ENCODE data around the gene NDUFB1. TPM values are rescaled to one million over a fixed set of nuclear protein-coding genes. Genes with fewer than 3 reads are reported as not detected.

The NDUFB1 gene
- total RNA-seq, 1 experiment from 2014 or later, result 32.2 TPM

DNA sequence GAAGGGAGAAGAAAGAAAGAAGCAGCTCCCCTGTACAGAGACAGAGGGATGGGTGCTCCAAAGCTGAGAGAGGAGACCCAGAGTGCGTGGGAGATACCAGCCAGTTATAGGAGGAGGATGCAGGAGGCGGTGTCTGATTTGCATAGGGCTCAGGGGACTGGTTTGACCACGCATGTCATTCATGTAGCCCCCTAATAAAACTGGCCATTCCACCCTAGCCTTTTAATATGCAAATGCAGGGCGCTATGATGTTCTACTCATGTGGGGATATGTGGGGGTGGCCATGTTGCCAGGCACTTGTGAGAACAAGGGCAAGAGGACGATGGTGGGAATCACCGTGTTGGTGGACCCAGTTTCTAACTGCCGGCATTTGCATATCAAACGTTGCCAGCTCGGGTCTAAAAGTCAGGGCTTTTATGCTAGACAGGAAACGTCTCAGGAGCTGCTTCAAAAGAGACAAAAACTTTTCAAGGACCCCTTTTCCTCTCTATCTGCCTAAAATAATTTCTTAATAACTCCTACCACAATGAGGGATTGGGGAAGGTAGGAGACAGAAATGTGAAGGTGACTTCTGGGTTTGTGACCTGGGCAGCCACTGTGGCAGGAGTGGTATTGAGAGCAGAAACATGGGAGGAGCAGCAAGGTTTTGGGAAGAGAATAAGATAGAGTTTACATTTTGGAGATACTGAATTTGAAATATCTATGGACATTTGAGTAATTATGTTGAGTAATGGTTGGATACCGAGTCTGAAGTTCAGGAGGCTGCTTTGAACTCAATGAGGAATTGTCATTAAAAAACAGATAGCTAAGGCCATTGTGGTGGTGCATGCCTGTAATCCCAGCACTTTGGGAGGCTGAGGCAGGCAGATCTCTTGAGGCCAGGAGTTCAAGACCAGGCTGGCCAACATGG lies 12.9 kb downstream of the NDUFB1 start:
- H3K4me3 ChIP-seq, result no peak overlapping the region
- H3K4me1 ChIP-seq (replicated peaks; ENCODE audit: insufficient read depth), result peaks cover 4% of the 10 kb centered on the region
- TF ChIP-seq, protein P1, sequence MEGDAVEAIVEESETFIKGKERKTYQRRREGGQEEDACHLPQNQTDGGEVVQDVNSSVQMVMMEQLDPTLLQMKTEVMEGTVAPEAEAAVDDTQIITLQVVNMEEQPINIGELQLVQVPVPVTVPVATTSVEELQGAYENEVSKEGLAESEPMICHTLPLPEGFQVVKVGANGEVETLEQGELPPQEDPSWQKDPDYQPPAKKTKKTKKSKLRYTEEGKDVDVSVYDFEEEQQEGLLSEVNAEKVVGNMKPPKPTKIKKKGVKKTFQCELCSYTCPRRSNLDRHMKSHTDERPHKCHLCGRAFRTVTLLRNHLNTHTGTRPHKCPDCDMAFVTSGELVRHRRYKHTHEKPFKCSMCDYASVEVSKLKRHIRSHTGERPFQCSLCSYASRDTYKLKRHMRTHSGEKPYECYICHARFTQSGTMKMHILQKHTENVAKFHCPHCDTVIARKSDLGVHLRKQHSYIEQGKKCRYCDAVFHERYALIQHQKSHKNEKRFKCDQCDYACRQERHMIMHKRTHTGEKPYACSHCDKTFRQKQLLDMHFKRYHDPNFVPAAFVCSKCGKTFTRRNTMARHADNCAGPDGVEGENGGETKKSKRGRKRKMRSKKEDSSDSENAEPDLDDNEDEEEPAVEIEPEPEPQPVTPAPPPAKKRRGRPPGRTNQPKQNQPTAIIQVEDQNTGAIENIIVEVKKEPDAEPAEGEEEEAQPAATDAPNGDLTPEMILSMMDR (conservative IDR thresholded peaks at IDR 0.05), result no peak
- TF ChIP-seq EZH2 (IDR thresholded peaks at IDR 0.05; ENCODE audit: low read depth), result no peak
- H3K36me3 ChIP-seq (ENCODE audit: low read depth), result no peaks in the 10 kb centered on the region
- intact Hi-C loops (cut with micrococcal nuclease; ENCODE audit: unreplicated experiment), result no loop called here
- no peaks in the 10 kb centered on the region for H4K20me1 ChIP-seq (ENCODE audit: insufficient read depth)
- no peak overlapping the region for H2AFZ ChIP-seq
- no peak for DNase-seq
- POLR2A ChIA-PET (ENCODE audit: unreplicated experiment), result no interaction called here
- no peaks in the 10 kb centered on the region for H3K27me3 ChIP-seq (ENCODE audit: insufficient read depth, low read depth)
- H3K79me2 ChIP-seq (ENCODE audit: low read depth), result peaks cover 22% of the 10 kb centered on the region
- H3K27ac ChIP-seq, result no peak overlapping the region
- BruUV-seq (replicated peaks), result no TSS peak
- H3K9me3 ChIP-seq (ENCODE audit: insufficient read depth, low read depth), result no peaks in the 10 kb centered on the region
- H3K4me2 ChIP-seq, result no peak overlapping the region
- peaks cover 9% of the 10 kb centered on the region; the same call in 1 of the 2 replicates for H3F3A ChIP-seq (ENCODE audit: insufficient read depth, low read depth)
- no peaks in the 10 kb centered on the region for H3K9me2 ChIP-seq (ENCODE audit: insufficient read depth)
- CTCF ChIA-PET, result no interaction called here

DNA sequence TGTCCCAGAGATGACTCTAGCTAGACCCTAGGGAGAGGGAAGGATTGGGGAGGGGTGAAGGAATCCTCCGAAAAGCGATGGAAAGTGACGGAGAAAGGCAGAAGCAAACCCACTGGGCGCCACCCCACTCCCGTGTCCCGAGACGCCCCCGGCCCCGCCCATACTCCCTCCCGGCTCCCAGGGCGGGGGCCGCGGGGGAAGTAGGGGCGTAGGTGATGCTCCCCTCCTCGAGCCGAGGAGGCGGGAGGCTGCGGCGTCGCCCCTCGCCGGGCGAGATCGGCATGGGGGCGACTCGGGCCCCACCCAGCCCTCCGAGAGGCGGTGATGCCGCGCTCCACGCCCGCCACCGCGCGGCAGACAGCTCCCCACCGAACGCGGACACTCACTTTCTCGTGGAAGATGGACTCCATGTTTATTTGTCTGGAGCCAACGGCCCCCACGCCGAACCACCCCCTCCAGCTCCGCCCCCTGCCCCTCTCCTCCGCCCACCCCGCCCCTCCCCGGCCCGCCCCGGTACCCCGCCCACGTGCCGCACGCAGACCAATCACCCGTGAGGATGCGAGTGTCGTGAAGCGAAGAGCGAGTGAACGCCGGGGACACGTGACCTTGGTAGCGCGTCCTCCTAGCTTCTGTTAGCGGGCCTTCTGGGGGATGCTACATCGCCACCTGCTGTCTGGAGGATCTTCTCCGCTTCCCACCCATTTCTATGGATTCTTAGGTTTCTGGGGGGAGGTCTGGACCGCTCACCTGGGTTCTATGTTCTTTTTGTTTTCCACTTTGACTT lies 15.2 kb downstream of the NDUFB1 start, which contains the start of gene ATXN3:
TSS of gene ATXN3 (minus strand) at position 440 of the 784 bp plus-strand sequence. CDS start at position 410, 30 bp downstream.
- H2AFZ ChIP-seq, result peak within 1 kb of the TSS; percentile 93
- peaks cover 4% of the 10 kb centered on the region for H3K4me1 ChIP-seq (replicated peaks; ENCODE audit: insufficient read depth)
- H3K79me2 ChIP-seq (ENCODE audit: low read depth), result peaks cover 39% of the 10 kb centered on the region
- TF ChIP-seq, protein P1 (conservative IDR thresholded peaks at IDR 0.05), result no peak; the same call in 1 of the 2 replicates
- TF ChIP-seq EZH2 (IDR thresholded peaks at IDR 0.05; ENCODE audit: low read depth), result no peak
- no peaks in the 10 kb centered on the region for H3K9me2 ChIP-seq (ENCODE audit: insufficient read depth)
- intact Hi-C loops (cut with micrococcal nuclease; ENCODE audit: unreplicated experiment), result no loop called here
- CTCF ChIA-PET, result interaction anchor here (0.5 to 0.8 kb wide), 2 partner anchors 25 to 401 kb away, joined by 3 to 4 read pairs; no protein-coding TSS in a partner anchor
- peak within 1 kb of the TSS; percentile 85 for H3K4me2 ChIP-seq
- H3K36me3 ChIP-seq (ENCODE audit: low read depth), result no peaks in the 10 kb centered on the region
- H3K4me3 ChIP-seq, result peak within 1 kb of the TSS; percentile 98
- H3F3A ChIP-seq (ENCODE audit: insufficient read depth, low read depth), result peaks cover 9% of the 10 kb centered on the region; the same call in 1 of the 2 replicates
- POLR2A ChIA-PET (ENCODE audit: unreplicated experiment), result interaction anchor here (0.5 to 0.7 kb wide), 5 partner anchors 16 to 1152 kb away, joined by 3 to 11 read pairs (median 5); no protein-coding TSS in a partner anchor
- no peaks in the 10 kb centered on the region for H4K20me1 ChIP-seq (ENCODE audit: insufficient read depth)
- BruUV-seq (replicated peaks), result no TSS peak
- DNase-seq, result peak; percentile 74 to 86
- H3K27ac ChIP-seq, result peak within 1 kb of the TSS; percentile 83
- no peaks in the 10 kb centered on the region for H3K9me3 ChIP-seq (ENCODE audit: insufficient read depth, low read depth)
- H3K27me3 ChIP-seq (ENCODE audit: insufficient read depth, low read depth), result no peaks in the 10 kb centered on the region

DNA sequence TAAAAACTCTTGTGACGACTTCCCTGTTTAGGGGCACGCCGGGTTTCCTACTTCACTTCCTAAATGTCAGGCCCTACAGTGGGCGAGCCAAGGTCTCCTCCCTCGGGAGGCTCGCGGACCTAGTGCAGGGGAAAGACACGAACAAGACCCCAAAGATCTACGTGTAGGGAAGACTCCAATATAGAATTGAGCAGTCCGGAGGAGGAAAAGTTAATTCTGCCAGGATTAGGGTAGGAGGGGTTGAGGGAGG lies 15.7 kb downstream of the NDUFB1 start:
- POLR2A ChIA-PET (ENCODE audit: unreplicated experiment), result interaction anchor here (0.5 to 0.7 kb wide), 3 partner anchors 65 to 1152 kb away, joined by 3 to 7 read pairs (median 5); no protein-coding TSS in a partner anchor
- intact Hi-C loops (cut with micrococcal nuclease; ENCODE audit: unreplicated experiment), result no loop called here
- no peaks in the 10 kb centered on the region for H3K9me2 ChIP-seq (ENCODE audit: insufficient read depth)
- H3K27me3 ChIP-seq (ENCODE audit: insufficient read depth, low read depth), result no peaks in the 10 kb centered on the region
- H3K4me2 ChIP-seq, result peak overlapping the region; percentile 85
- TF ChIP-seq, protein P1 (conservative IDR thresholded peaks at IDR 0.05), result no peak
- TF ChIP-seq EZH2 (IDR thresholded peaks at IDR 0.05; ENCODE audit: low read depth), result no peak
- peaks cover 9% of the 10 kb centered on the region; the same call in 1 of the 2 replicates for H3F3A ChIP-seq (ENCODE audit: insufficient read depth, low read depth)
- CTCF ChIA-PET, result interaction anchor here (0.8 kb wide), 1 partner anchor 401 kb away, joined by 3 read pairs; no protein-coding TSS in a partner anchor
- peak overlapping the region; percentile 83 for H3K27ac ChIP-seq
- H3K4me3 ChIP-seq, result peak overlapping the region; percentile 98
- DNase-seq, result no peak
- peaks cover 4% of the 10 kb centered on the region for H3K4me1 ChIP-seq (replicated peaks; ENCODE audit: insufficient read depth)
- peak overlapping the region; percentile 93 for H2AFZ ChIP-seq
- no peaks in the 10 kb centered on the region for H3K9me3 ChIP-seq (ENCODE audit: insufficient read depth, low read depth)
- H4K20me1 ChIP-seq (ENCODE audit: insufficient read depth), result no peaks in the 10 kb centered on the region
- H3K36me3 ChIP-seq (ENCODE audit: low read depth), result no peaks in the 10 kb centered on the region
- BruUV-seq (replicated peaks), result no TSS peak
- peaks cover 39% of the 10 kb centered on the region for H3K79me2 ChIP-seq (ENCODE audit: low read depth)
